ENCODE results near the gene HOXA1.

- TF ChIP-seq CTCF (IDR thresholded peaks at IDR 0.05) (no peak), POLR2A (IDR thresholded peaks at IDR 0.05; ENCODE audit: low read depth) (no peak), POLR2AphosphoS5 (IDR thresholded peaks at IDR 0.05) (peak in 1 of 2 donors; percentile 37)
Measured at GRCh38 chr7:27103489-27104226, 7.9 kb upstream of the HOXA1 start.

Data from esophagus muscularis mucosa (tissue), 3 donors.